ENCODE results near the gene CAMKK2.
"Not testable (repeated sequence)": the region's sequence is repeated elsewhere in the genome, so short reads cannot be mapped to it uniquely, and the experiment has no call there.

Gene CAMKK2

GRCh38 chr12:121328620-121329019 is 32.1 kb upstream of the CAMKK2 start:
- Histone ChIP-seq H3K4me3 (ENCODE audit: insufficient read depth, low read depth, low read length, poor library complexity, severe bottlenecking) (no peak overlapping the region), H3K36me3 (ENCODE audit: control insufficient read depth, insufficient read depth, low read length) (peaks cover 89% of the 10 kb centered on the region), H3K9me3 (ENCODE audit: control insufficient read depth, low read length) (no peaks in the 10 kb centered on the region), H3K27ac (ENCODE audit: insufficient read depth, low read length, poor library complexity, severe bottlenecking) (no peak overlapping the region), H3K27me3 (replicated peaks; ENCODE audit: control insufficient read depth, insufficient read depth, low read length, poor library complexity, severe bottlenecking) (no peaks in the 10 kb centered on the region), H3K4me1 (ENCODE audit: control insufficient read depth, insufficient read depth, low read length, poor library complexity, severe bottlenecking) (no peaks in the 10 kb centered on the region)
- no peak for DNase-seq

- no peaks in the 10 kb centered on the region for H3K9me3 ChIP-seq (ENCODE audit: control insufficient read depth, low read length)
- no peak overlapping the region for H3K4me3 ChIP-seq (ENCODE audit: insufficient read depth, low read depth, low read length, poor library complexity, severe bottlenecking)
- H3K27ac ChIP-seq (ENCODE audit: insufficient read depth, low read length, poor library complexity, severe bottlenecking), result no peak overlapping the region
- peaks cover 84% of the 10 kb centered on the region for H3K36me3 ChIP-seq (ENCODE audit: control insufficient read depth, insufficient read depth, low read length)
- H3K27me3 ChIP-seq (replicated peaks; ENCODE audit: control insufficient read depth, insufficient read depth, low read length, poor library complexity, severe bottlenecking), result no peaks in the 10 kb centered on the region
- H3K4me1 ChIP-seq (ENCODE audit: control insufficient read depth, insufficient read depth, low read length, poor library complexity, severe bottlenecking), result no peaks in the 10 kb centered on the region
- no peak for DNase-seq
These were observed 30.6 kb upstream of the CAMKK2 start for GRCh38 chr12:121326996-121327674.

- no peaks in the 10 kb centered on the region for H3K9me3 ChIP-seq (ENCODE audit: control insufficient read depth, low read length)
- no peaks in the 10 kb centered on the region for H3K27me3 ChIP-seq (replicated peaks; ENCODE audit: control insufficient read depth, insufficient read depth, low read length, poor library complexity, severe bottlenecking)
- H3K4me3 ChIP-seq (ENCODE audit: insufficient read depth, low read depth, low read length, poor library complexity, severe bottlenecking), result no peak overlapping the region
- no peaks in the 10 kb centered on the region for H3K4me1 ChIP-seq (ENCODE audit: control insufficient read depth, insufficient read depth, low read length, poor library complexity, severe bottlenecking)
- no peak overlapping the region for H3K27ac ChIP-seq (ENCODE audit: insufficient read depth, low read length, poor library complexity, severe bottlenecking)
- peaks cover 77% of the 10 kb centered on the region for H3K36me3 ChIP-seq (ENCODE audit: control insufficient read depth, insufficient read depth, low read length)
- DNase-seq, result no peak
These were observed 29.4 kb upstream of the CAMKK2 start for GRCh38 chr12:121325922-121326396.

GRCh38 chr12:121323908-121324307 is 27.4 kb upstream of the CAMKK2 start:
- H3K36me3 ChIP-seq (ENCODE audit: control insufficient read depth, insufficient read depth, low read length), result peaks cover 58% of the 10 kb centered on the region
- DNase-seq, result no peak
- H3K9me3 ChIP-seq (ENCODE audit: control insufficient read depth, low read length), result no peaks in the 10 kb centered on the region
- no peaks in the 10 kb centered on the region for H3K27me3 ChIP-seq (replicated peaks; ENCODE audit: control insufficient read depth, insufficient read depth, low read length, poor library complexity, severe bottlenecking)
- H3K4me3 ChIP-seq (ENCODE audit: insufficient read depth, low read depth, low read length, poor library complexity, severe bottlenecking), result no peak overlapping the region
- H3K4me1 ChIP-seq (ENCODE audit: control insufficient read depth, insufficient read depth, low read length, poor library complexity, severe bottlenecking), result no peaks in the 10 kb centered on the region
- H3K27ac ChIP-seq (ENCODE audit: insufficient read depth, low read length, poor library complexity, severe bottlenecking), result no peak overlapping the region

GRCh38 chr12:121318121-121318520 is 21.6 kb upstream of the CAMKK2 start:
- no peaks in the 10 kb centered on the region for H3K9me3 ChIP-seq (ENCODE audit: control insufficient read depth, low read length)
- no peak for DNase-seq
- peaks cover 26% of the 10 kb centered on the region for H3K36me3 ChIP-seq (ENCODE audit: control insufficient read depth, insufficient read depth, low read length)
- H3K4me1 ChIP-seq (ENCODE audit: control insufficient read depth, insufficient read depth, low read length, poor library complexity, severe bottlenecking), result peaks cover 5% of the 10 kb centered on the region
- no peak overlapping the region for H3K4me3 ChIP-seq (ENCODE audit: insufficient read depth, low read depth, low read length, poor library complexity, severe bottlenecking)
- no peak overlapping the region for H3K27ac ChIP-seq (ENCODE audit: insufficient read depth, low read length, poor library complexity, severe bottlenecking)
- no peaks in the 10 kb centered on the region for H3K27me3 ChIP-seq (replicated peaks; ENCODE audit: control insufficient read depth, insufficient read depth, low read length, poor library complexity, severe bottlenecking)

- Histone ChIP-seq H3K27me3 (replicated peaks; ENCODE audit: control insufficient read depth, insufficient read depth, low read length, poor library complexity, severe bottlenecking) (no peaks in the 10 kb centered on the region), H3K9me3 (ENCODE audit: control insufficient read depth, low read length) (no peaks in the 10 kb centered on the region), H3K4me3 (ENCODE audit: insufficient read depth, low read depth, low read length, poor library complexity, severe bottlenecking) (no peak overlapping the region), H3K27ac (ENCODE audit: insufficient read depth, low read length, poor library complexity, severe bottlenecking) (no peak overlapping the region), H3K36me3 (ENCODE audit: control insufficient read depth, insufficient read depth, low read length) (peaks cover 26% of the 10 kb centered on the region), H3K4me1 (ENCODE audit: control insufficient read depth, insufficient read depth, low read length, poor library complexity, severe bottlenecking) (peaks cover 5% of the 10 kb centered on the region)
- DNase-seq, result no peak
These were observed 17.9 kb upstream of the CAMKK2 start for GRCh38 chr12:121314431-121314830.

GRCh38 chr12:121310231-121310630 is 13.7 kb upstream of the CAMKK2 start:
- H3K4me3 ChIP-seq (ENCODE audit: insufficient read depth, low read depth, low read length, poor library complexity, severe bottlenecking); H3K27ac ChIP-seq (ENCODE audit: insufficient read depth, low read length, poor library complexity, severe bottlenecking); DNase-seq; H3K9me3 ChIP-seq (ENCODE audit: control insufficient read depth, low read length); H3K4me1 ChIP-seq (ENCODE audit: control insufficient read depth, insufficient read depth, low read length, poor library complexity, severe bottlenecking); H3K27me3 ChIP-seq (replicated peaks; ENCODE audit: control insufficient read depth, insufficient read depth, low read length, poor library complexity, severe bottlenecking): not testable (repeated sequence)
- peaks cover 17% of the 10 kb centered on the region for H3K36me3 ChIP-seq (ENCODE audit: control insufficient read depth, insufficient read depth, low read length)

- H3K27me3 ChIP-seq (replicated peaks; ENCODE audit: control insufficient read depth, insufficient read depth, low read length, poor library complexity, severe bottlenecking); H3K9me3 ChIP-seq (ENCODE audit: control insufficient read depth, low read length); H3K4me1 ChIP-seq (ENCODE audit: control insufficient read depth, insufficient read depth, low read length, poor library complexity, severe bottlenecking); H3K4me3 ChIP-seq (ENCODE audit: insufficient read depth, low read depth, low read length, poor library complexity, severe bottlenecking); H3K27ac ChIP-seq (ENCODE audit: insufficient read depth, low read length, poor library complexity, severe bottlenecking); DNase-seq: not testable (repeated sequence)
- peaks cover 17% of the 10 kb centered on the region for H3K36me3 ChIP-seq (ENCODE audit: control insufficient read depth, insufficient read depth, low read length)
These were observed 10.9 kb upstream of the CAMKK2 start for GRCh38 chr12:121307397-121307796.

GRCh38 chr12:121304306-121304705 is 7.8 kb upstream of the CAMKK2 start:
- Histone ChIP-seq H3K36me3 (ENCODE audit: control insufficient read depth, insufficient read depth, low read length) (peaks cover 8% of the 10 kb centered on the region), H3K4me3 (ENCODE audit: insufficient read depth, low read depth, low read length, poor library complexity, severe bottlenecking) (no peak overlapping the region), H3K4me1 (ENCODE audit: control insufficient read depth, insufficient read depth, low read length, poor library complexity, severe bottlenecking) (no peaks in the 10 kb centered on the region), H3K9me3 (ENCODE audit: control insufficient read depth, low read length) (no peaks in the 10 kb centered on the region), H3K27me3 (replicated peaks; ENCODE audit: control insufficient read depth, insufficient read depth, low read length, poor library complexity, severe bottlenecking) (no peaks in the 10 kb centered on the region), H3K27ac (ENCODE audit: insufficient read depth, low read length, poor library complexity, severe bottlenecking) (no peak overlapping the region)
- no peak for DNase-seq

- Histone ChIP-seq H3K4me1 (ENCODE audit: control insufficient read depth, insufficient read depth, low read length, poor library complexity, severe bottlenecking) (peaks cover 5% of the 10 kb centered on the region), H3K9me3 (ENCODE audit: control insufficient read depth, low read length) (no peaks in the 10 kb centered on the region), H3K27ac (ENCODE audit: insufficient read depth, low read length, poor library complexity, severe bottlenecking) (no peak overlapping the region), H3K4me3 (ENCODE audit: insufficient read depth, low read depth, low read length, poor library complexity, severe bottlenecking) (no peak overlapping the region), H3K27me3 (replicated peaks; ENCODE audit: control insufficient read depth, insufficient read depth, low read length, poor library complexity, severe bottlenecking) (no peaks in the 10 kb centered on the region), H3K36me3 (ENCODE audit: control insufficient read depth, insufficient read depth, low read length) (no peaks in the 10 kb centered on the region)
- DNase-seq, result no peak
These were observed 5.4 kb upstream of the CAMKK2 start for GRCh38 chr12:121301876-121302275.
